GM20431 (cell line): ENCODE results near the gene CPXM1.

Experiments
- in situ Hi-C: fragments of 300-500 bp; cut with MseI, MboI; formaldehyde crosslinking; loops from one replicate; pipeline ENCODE4 v1.15.0; 2020; ENCODE audit warnings: low sequenced_read_pairs; ENCODE audit not compliant: unreplicated experiment

The CPXM1 gene

DNA sequence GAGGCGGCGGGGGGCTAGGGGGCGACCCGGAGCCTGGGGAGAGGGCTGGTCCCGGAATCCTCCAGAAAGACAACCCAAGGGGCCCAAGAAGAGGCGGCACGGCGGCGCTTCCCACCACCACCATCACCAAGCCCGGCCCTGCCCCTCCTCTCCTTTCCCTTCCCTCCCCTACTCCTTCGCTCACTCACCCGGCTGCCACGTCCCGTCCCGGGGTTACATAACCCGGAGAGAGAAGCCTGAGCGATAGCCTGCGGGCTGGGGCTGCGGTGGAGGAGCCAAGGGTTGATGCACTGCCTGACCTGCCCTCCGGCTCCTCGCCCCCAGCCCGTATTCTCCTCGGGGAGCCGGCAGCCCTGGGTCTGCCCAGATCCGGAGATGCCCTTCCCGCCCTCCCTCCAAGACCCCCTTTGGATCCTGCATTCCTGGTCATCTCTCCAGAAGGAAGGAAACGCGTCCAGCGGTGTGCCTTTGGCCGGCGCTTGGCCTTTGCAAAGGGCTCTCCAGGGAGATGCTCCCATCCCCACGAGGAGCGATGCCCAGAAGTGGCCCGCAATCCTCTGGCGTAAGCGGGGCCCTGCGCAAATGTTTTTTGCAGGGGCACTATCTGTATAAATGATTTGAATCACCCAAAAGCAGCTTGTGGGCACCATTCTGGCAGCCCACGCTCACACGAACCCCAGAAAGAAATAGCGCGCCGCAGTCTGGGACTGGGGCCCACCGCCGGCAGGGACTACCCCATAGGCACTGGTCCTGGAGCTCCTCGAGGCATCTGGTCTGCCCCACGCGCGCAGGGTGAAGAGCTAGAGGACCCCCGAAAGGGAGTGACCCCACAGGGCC lies 4.6 kb upstream of the CPXM1 start:
- in situ Hi-C loops: no loop called here

DNA sequence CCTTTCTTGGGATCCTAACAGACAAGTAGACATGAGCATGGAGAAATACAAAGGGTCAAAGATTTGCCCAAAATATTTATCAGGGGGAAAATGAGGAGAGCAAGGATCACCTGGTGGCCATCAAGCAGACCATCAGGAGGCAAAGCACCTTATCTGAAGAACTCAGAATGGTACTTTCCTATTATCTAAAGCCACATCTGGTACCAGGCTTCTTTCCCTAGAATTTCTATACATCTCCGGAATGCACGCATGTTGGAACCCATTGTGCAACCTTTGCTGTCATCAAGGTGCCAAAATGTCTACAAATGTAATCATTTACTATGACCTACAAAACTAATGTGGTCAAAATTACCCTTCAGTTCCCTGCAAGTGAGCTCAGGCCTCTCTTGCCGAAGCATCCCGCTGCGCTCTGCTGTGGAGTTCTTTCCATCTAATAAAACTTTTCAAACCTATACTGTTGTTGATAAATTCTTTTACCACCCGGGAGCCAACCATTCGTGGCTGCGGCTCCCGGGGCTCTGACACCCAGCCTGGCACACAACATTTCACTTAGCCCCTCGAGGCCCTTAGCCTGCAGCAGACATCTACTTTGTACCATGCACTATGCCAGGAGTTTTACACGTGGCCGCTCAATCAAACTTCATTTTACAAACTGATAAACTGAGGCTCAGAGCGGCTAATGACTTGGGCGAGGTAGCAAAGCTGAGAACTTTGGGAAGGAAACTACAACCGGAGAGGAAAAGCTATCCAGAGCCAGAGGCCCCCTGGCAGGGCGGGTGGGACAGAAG lies 3.8 kb upstream of the CPXM1 start:
- in situ Hi-C loops: no loop called here

DNA sequence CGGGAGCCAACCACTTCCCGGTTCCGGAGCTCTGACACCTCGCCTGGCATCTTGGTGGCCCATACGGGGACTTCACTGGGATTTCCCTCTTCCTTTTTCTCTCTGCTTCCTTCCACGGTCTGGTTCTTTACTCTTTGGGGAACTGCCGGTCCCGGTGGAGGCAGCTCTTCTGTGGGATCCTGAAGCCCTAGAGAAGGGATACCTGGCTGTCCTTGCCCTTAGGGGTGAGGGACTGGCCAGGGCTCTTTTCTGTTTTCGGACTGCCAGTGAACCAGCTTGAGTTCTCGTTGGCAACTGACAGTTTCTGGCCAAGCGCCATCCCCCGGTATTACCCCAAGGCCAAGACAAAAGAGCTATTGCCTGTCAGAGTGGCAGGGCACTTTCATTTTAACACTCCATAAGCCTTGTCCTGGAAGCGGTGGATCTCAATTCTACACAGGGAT lies 880 bp upstream of the CPXM1 start:
- in situ Hi-C loops: no loop called here

DNA sequence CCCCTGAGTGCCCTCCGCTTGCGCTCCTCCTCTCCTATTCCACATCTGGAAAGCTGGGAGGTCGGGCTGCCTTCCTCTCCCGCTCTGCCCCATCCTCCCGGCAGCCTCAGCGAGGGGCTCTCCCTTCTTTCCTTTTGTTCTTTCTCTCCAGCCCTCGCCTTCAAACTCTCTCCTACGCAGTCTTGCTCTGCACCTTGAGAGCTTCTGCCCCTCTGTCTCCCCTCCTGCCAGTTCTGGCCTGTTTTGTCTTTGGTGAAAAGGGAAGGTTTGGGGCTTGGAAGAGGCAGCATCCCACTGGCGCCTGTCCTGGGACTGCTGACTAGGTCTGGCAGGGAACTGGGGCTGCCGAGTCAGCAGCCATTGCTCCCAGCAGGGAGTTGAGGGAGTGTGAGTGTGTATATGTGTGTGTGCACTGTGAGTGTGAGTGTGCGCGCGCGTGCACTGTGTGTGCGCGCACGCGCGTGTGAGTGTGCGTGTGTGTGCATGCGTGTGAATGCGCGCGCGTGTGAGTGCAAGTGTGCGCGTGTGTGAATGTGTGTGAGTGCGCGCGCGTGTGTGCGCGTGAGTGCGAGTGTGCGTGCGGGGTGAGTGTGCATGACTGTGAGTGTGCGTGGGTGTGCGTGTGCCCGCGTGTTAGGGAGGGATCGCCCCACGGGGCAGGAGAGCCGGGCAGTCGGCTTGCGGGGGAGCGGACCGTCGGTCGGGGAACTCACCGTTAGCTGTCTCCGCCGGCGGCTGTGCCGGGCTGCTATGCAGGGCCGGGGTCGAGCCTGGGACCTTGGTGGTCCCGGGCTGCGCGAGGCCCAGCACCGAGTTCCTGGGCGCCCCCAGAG lies 523 bp downstream of the CPXM1 start:
- in situ Hi-C loops: no loop called here

DNA sequence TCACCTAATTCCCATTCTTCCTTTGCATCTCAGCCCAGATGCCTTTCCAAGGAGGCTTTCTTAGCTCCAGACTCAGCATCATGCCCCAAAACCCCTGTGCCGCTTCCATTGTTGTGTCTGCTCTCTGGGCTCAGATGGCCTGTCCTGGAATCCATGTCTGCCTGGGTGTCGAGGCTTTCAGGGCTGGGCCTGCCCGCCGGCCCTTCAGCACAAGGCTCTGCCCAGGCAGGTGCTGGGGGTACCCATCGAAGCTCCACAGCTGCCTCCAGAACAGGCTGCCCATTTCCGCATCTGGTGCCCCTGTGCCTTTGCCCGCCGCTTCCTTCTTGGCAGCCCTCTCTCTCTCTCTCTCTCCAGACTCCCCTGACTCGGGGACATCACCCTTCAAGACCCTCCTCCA lies 1.2 kb downstream of the CPXM1 start:
- in situ Hi-C loops: no loop called here

DNA sequence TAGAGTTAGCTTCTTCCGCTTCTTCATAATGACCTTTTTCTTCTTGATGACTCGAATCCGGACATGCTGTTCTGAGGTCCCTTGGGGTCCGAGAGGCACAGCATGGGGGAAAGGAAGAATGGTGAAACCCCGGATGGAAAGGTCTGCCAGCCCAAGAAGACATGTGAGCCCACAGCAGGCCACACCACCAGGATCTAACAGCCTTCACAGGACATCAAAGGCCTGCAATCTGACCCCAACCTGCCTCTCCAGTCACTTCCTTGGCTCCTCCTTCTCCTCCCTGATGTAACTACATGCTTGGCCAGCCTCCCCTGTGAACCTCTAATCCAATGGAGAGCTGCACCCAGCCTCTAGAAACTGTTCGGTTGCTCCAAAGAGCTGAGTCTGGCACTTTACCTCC lies 1.6 kb downstream of the CPXM1 start:
- in situ Hi-C loops: no loop called here

DNA sequence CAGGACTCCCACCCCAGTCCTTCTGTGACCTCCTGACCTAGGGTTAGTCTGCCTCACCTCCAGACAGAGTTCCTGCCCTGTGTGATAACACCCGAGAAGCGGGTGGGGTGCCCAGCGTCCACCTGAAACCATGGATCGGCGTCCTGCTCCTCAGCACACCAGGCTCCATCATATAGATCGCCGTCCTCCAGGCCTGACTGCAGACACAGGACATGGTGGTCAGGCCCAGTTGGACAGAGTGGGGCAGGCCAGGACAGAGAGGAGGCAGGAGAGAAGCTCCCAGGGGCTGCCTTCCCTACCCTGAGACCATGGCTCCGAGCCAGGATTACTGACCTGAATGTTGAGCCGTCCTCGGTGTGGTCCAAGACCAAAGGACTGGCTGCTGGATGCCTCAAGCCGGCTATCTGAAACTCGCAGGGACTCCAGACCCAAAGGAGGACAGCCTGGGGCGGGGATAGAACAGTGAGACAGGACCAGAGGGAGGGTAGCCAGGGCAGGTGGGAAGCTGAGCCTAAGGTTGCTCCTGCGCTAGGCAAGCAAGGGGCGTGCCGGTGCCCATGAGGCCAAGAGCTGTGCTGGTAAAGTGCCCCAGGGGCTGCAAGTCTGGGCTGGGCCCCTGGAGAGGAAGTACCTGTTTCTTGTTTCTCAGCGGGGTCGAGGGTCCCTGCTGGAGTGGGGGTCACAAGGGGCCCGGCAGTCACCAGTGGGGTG lies 2.2 kb downstream of the CPXM1 start:
- in situ Hi-C loops: no loop called here

DNA sequence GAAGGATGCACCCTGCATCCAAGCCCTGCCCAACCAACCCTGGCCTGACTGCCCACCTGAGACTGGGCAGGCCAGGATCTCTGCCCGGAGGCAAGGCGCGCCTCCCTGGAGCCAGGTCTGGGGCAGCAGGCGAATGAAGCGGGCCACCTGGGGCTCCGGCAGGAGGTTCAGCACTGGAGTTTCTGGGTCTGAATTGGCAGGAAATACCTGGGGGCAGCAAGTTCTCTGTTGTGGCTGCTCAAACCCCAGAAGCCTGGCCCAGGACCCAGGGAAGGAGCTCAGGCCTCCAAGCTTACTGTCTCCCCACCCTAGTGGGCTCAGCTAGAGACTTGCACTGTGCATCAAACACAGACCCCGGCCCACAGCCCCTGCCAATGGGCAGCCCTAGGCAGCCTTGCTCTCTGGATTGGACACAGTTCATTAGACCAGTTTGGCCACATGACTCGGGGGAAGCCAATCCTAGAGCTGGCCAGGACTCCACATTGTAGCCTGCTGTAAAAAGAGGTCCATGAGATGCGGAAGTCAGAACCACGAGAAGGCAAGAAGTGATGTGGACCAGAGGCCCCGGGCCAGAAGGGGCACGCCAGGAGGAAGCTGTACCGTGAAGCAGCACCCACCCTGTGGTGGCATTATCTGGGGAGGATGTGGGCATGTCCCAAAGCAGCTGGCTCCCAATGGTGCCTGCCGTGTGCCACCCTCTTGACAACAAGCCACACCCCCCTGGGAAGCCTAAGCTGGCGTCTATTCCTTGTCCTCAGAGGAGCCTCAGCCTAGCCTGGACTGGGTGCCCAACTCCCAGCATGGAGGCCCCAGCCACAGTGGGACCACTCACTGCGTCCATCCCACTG lies 3.1 kb downstream of the CPXM1 start:
- in situ Hi-C loops: no loop called here

DNA sequence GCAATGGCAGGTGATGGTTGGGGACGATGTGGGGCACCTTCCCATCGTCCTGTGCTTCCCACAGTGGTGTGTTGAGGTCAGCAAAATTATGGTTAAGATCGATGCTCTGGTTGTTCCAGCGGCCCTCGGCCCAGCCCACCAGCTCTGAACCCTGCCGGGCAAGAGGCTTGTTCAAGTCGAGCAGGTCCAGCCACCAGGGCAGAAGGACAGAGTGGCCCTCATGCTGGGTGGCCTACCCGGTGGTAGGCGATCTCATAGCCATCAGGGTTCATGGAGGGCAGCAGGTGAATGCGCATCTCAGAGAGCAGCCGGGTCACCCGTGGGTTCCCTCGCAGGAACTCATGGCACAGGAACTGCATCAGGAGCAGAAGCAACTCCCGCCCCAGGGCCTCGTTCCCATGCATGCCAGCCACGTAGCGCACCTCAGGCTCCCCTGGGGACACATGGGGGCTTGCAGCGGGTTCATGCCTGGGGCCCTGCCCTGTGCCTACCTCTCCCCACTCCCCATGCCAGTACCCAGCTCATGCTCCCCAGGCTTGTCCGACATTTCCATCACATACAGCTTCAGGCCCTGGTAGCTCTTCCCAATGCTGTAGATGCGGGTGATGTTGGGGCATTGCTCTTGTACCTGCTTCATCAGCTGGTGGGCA lies 4.3 kb downstream of the CPXM1 start:
- in situ Hi-C loops: no loop called here

DNA sequence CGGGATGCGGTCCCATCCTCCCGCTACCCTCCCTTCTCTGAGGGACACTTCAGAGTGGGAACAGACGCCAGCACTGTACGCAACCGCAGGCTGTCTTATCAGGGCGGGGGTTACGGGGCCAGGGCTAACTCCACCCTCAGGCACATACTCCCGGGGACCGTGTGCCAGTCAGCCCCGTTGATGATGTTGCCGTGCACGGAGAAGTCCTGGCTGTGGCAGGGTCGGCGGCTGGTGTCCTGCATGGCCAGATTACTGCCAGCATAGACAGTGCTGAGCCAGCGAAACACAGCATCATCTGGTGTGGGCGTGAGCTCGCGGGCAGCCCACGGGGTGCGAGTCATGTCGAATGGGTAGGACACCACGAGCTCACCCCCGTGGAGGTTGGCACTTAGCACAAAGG lies 5.0 kb downstream of the CPXM1 start:
- in situ Hi-C loops: no loop called here

DNA sequence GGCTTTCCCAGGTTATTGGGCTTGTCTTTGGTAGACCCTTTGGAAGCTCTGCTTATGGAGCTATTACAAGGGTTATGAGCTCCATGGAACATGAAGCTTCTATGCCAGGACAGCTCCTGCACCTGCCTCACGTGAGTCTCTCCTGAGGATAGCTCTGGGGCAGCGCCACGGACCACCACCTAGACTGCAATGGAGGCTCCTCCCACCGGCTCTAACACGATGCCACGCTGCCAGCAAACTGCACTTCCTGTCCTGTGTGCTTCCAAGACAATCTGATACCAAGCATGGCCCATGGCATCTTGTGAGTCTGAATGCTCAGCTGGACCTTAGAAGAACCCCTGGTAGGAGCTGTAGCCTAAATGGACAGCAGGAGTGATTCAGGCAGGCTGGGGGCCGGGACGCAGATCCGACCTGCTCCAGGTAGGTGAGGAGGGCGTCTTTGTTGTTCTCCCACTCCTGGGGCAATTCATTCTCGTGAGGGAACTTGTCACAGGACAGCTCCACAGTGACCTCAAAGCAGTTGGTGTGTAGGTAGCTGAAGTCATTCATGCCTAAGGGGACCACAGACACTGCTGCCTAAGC lies 5.5 kb downstream of the CPXM1 start:
- in situ Hi-C loops: no loop called here

DNA sequence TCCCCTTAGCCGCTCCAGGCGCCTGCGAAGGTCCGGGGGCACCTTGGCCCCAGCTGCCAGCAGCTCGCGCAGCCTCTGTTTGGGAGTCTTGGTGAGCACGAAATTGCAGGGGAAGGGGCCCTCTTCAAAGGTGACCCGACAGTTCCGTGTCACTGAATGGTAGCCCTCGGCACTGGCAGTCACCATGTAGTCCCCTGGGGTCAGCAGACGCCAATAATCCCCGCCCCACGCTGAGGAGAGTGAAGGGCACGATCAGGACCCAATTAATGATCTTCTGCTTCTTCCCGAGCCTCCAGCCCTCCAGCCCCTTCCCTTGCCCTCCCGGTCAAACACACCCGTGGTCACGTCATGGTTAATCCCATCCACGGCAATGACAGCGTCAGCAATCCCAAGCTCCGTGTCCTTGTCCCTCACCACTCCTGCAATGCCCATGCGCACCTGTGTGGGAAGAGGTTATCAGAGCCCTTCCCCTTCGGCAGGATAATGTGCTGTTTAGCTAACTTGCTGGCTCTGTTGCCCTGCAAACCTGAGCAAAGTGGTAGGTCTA lies 6.2 kb downstream of the CPXM1 start:
- in situ Hi-C loops: no loop called here

DNA sequence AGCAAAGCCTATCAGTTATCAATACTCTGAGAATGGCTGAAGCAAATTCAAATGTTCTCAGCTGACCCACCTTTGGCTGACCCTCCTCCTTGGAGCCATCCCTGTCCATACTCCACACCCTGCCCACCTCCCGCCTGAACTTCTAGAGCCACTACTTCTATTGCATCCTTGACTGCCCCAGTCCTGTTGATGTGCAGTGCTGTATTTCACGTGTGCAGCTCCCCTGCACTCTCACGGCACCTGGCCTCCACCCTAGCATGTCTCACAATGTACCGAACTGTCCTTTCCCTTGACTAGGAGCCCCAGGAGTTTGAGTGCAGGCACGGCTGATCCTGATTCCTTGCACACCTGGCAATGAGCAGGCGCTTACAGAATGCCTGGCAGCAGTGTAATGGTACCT lies 7.0 kb downstream of the CPXM1 start:
- in situ Hi-C loops: no loop called here

DNA sequence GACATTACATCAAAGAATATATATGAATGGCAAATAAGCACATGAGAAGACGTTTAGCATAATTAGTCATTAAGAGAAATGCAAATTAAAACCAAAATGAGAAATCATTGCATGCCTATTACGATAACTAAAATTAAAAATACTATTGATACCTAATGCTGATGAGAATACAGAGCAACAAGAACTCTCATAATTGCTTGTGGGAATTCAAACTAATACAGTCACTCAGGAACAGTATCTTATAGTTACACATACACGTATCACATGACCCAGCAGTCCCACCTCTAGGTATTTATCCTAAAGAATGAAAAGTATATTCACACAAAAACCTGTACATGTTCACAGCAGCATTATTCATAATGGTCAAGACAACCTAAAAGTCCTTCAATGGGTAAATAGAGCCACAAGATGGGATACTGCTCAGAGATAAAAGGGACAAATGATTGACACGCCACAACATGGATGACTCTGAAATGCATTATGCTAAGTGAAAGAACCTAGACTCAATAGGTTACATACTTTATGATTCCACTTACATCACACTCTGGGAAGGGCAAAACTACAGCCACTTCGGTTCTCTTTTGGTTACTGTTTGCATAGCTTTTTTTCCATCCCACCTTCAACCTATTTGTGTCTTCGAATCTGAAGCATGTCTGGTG lies 16.4 kb downstream of the CPXM1 start:
- in situ Hi-C loops: no loop called here

DNA sequence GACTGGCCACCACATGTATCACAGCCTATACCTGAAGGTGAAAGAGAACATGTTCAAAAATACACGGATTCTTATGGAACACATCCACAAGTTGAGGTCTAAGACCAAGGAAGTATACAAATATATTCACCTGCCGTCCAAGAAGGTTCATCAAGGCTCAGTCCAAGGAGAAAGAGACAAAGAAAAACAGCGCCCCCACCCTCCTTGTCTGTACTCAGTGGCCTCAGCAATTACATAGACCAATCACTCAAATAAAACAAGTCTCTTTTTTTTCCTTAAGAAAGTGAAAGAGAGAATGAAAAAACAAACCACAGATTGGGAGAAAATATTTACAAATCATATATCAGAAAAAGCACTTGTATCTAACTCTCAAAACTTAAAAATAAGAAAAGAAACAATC lies 19.5 kb downstream of the CPXM1 start:
- in situ Hi-C loops: no loop called here

DNA sequence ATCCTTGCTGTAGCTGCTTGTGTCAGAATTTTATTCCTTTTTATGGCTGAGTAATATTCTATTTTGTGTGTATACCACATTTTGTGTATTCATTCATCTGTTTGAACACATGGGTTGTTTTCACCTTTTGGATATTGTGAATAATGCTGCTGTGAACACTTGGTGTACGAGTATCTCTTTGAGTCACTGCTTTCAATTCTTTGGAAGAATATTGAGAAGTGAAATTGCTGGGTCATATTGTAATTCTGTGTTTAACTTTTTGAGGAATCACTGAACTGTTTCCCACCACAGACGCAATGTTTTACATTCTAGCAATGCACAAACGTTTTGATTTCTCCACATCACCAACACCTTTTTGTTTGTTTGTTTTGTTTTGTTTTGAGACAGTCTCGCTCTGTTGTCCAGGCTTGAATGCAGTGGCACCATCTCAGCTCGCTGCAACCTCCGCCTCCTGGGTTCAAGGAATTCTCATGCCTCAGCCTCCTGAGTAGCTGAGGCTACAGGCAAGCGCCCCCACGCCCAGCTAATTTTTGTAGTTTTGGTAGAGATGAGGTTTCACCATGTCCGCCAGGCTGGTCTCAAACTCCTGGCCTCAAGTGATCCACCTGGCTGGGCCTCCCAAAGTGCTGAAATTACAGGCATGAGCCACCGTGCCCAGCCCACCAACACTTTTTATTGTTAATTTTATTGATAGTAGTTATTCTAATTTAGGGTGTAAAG lies 21.7 kb downstream of the CPXM1 start:
- in situ Hi-C loops: no loop called here

DNA sequence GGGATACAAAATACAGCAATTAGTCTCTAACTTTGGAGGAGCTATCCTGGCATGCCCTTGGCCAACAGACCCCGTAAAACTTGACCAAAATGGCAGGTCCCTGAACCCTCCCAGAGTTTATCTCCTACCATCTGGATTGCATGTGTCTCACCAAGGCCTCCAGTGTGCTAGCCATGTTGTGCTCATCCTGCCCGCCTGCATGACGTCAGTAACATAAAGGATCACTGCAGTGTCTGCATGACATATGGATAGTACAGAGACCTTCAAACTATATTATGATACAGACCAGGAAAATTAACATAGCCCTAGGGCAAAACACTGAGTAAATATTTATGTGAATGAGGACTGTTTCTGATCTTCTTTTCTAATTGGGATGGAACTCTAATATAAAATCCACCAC lies 25.3 kb downstream of the CPXM1 start:
- in situ Hi-C loops: no loop called here
